Measurements from ENCODE around the gene ETV3L.

GRCh38 chr1:157139052-157139715 is 39.6 kb upstream of the ETV3L start:
- TF ChIP-seq EZH2 (IDR thresholded peaks at IDR 0.05; ENCODE audit: insufficient read depth, poor library complexity, severe bottlenecking) (no peak), EZH2phosphoT487 (IDR thresholded peaks at IDR 0.05; ENCODE audit: insufficient read depth, low read depth) (no peak)

All from GM23248 (cell line).